Trophoblast cell (in vitro differentiated cells and primary cell): ENCODE data around the gene TMF1.

Experiments
- DNase-seq, 2 donors: peaks; one replicate each; pipeline ENCODE4 v3.0.0-alpha.2; 2016
- H2AFZ ChIP-seq: 2 replicates; pipeline ENCODE4 v1.6.1; 2013; ENCODE audit warnings: low read length, moderate library complexity, mild to moderate bottlenecking; ENCODE audit not compliant: insufficient read depth, poor library complexity
- H2AK5ac ChIP-seq: 2 replicates; pipeline ENCODE4 v1.6.1; 2013; ENCODE audit warnings: mild to moderate bottlenecking, low read length
- H2BK120ac ChIP-seq: 2 replicates; pipeline ENCODE4 v1.6.1; 2013; ENCODE audit warnings: low read length, mild to moderate bottlenecking, moderate library complexity; ENCODE audit not compliant: insufficient read depth, poor library complexity
- H2BK12ac ChIP-seq: 2 replicates; pipeline ENCODE4 v1.6.1; 2013; ENCODE audit warnings: mild to moderate bottlenecking, low read length, moderate library complexity
- H2BK5ac ChIP-seq: 2 replicates; pipeline ENCODE4 v1.6.1; 2013; ENCODE audit warnings: low read length, low read depth, moderate library complexity, mild to moderate bottlenecking; ENCODE audit not compliant: poor library complexity
- H3K14ac ChIP-seq: 2 replicates; pipeline ENCODE4 v1.6.1; 2013; ENCODE audit warnings: mild to moderate bottlenecking, low read length
- H3K18ac ChIP-seq: 2 replicates; pipeline ENCODE4 v1.6.1; 2013; ENCODE audit warnings: mild to moderate bottlenecking, low read length
- H3K23ac ChIP-seq: 2 replicates; pipeline ENCODE4 v1.6.1; 2013; ENCODE audit warnings: low read length
- H3K27ac ChIP-seq: 2 replicates; pipeline ENCODE4 v1.5.1; 2013; ENCODE audit warnings: low read depth, mild to moderate bottlenecking, inconsistent platforms, low read length, moderate library complexity
- H3K27me3 ChIP-seq: 2 replicates; pipeline ENCODE4 v1.6.1; 2013; ENCODE audit warnings: inconsistent platforms, mild to moderate bottlenecking, low read length, moderate library complexity; ENCODE audit not compliant: insufficient read depth
- H3K36me3 ChIP-seq, 2 experiments: 1 replicate in 1 of 2; 2 replicates in 1 of 2; pipeline ENCODE4 v1.6.1; 2013; ENCODE audit warnings: low read length in 2 of 2, mild to moderate bottlenecking in 2 of 2, moderate library complexity in 1 of 2; ENCODE audit not compliant: insufficient read depth in 2 of 2, control insufficient read depth in 1 of 2
- H3K4ac ChIP-seq: 2 replicates; pipeline ENCODE4 v1.6.1; 2013; ENCODE audit warnings: low read depth, mild to moderate bottlenecking, low read length, moderate library complexity
- H3K4me1 ChIP-seq, 2 experiments: 1 replicate in 1 of 2; 2 replicates in 1 of 2; pipeline ENCODE4 v1.6.1; 2013; ENCODE audit warnings: low read length in 2 of 2, mild to moderate bottlenecking in 2 of 2, moderate library complexity in 1 of 2; ENCODE audit not compliant: insufficient read depth in 2 of 2, control insufficient read depth in 1 of 2
- H3K4me2 ChIP-seq: 2 replicates; pipeline ENCODE4 v1.6.1; 2013; ENCODE audit warnings: inconsistent platforms, mild to moderate bottlenecking, low read length, moderate library complexity
- H3K4me3 ChIP-seq: 2 replicates; pipeline ENCODE4 v1.5.1; 2013; ENCODE audit warnings: mild to moderate bottlenecking, low read depth, low read length, inconsistent platforms
- H3K79me1 ChIP-seq: one replicate; pipeline ENCODE4 v1.6.1; 2013; ENCODE audit warnings: low read length
- H3K79me2 ChIP-seq: 2 replicates; pipeline ENCODE4 v1.6.1; 2013; ENCODE audit warnings: low read length, mild to moderate bottlenecking; ENCODE audit not compliant: control insufficient read depth, insufficient read depth, poor library complexity
- H3K9ac ChIP-seq: 2 replicates; pipeline ENCODE4 v1.6.1; 2013; ENCODE audit warnings: mild to moderate bottlenecking, low read length
- H3K9me3 ChIP-seq: 2 replicates; pipeline ENCODE4 v1.6.1; 2013; ENCODE audit warnings: low read depth, mild to moderate bottlenecking, control low read depth, inconsistent platforms, low read length; ENCODE audit not compliant: insufficient read depth
- H4K12ac ChIP-seq: 2 replicates; pipeline ENCODE4 v1.6.1; 2013; ENCODE audit warnings: low read depth, mild to moderate bottlenecking, low read length, moderate library complexity
- H4K8ac ChIP-seq: 2 replicates; pipeline ENCODE4 v1.6.1; 2013; ENCODE audit warnings: low read depth, mild to moderate bottlenecking, low read length, moderate library complexity
- H4K91ac ChIP-seq: one replicate; pipeline ENCODE4 v1.6.1; 2013; ENCODE audit warnings: low read depth, mild to moderate bottlenecking, low read length, moderate library complexity
- WGBS: extraction: QIAGEN DNeasy Blood & Tissue Kit; methylation state at CpG from one replicate; pipeline ENCODE4 v1.1.7; 2013; ENCODE audit warnings: missing lambda C conversion rate; ENCODE audit not compliant: insufficient read length, insufficient coverage; ENCODE audit errors: extremely low coverage; 5-methylcytosine and 5-hydroxymethylcytosine counted together

Gene TMF1

GRCh38 chr3:69008980-69009379, 43.2 kb downstream of the TMF1 start:
- Histone ChIP-seq H3K9me3 (no peaks in the 10 kb centered on the region), H3K4me3 (no peak overlapping the region), H3K4me2 (no peak overlapping the region), H3K23ac (no peak overlapping the region), H3K14ac (no peak overlapping the region), H3K4me1 (peaks cover 6 to 8% of the 10 kb centered on the region in 2 experiments), H2BK120ac (no peak overlapping the region), H3K36me3 (peaks cover 5 to 13% of the 10 kb centered on the region in 2 experiments), H3K18ac (no peak overlapping the region), H4K8ac (no peak overlapping the region), H3K4ac (no peak overlapping the region), H2AK5ac (no peak overlapping the region), H3K27ac (no peak overlapping the region), H3K79me2 (peaks cover 10% of the 10 kb centered on the region), H4K12ac (no peak overlapping the region), H2AFZ (no peak overlapping the region), H3K79me1 (peaks cover 13% of the 10 kb centered on the region), H3K27me3 (no peaks in the 10 kb centered on the region), H3K9ac (no peak overlapping the region), H2BK5ac (no peak overlapping the region), H2BK12ac (no peak overlapping the region), H4K91ac (no peak overlapping the region)
- DNase-seq, result no peak
- WGBS, result no CpG with 5 or more reads among the region's 2 CpGs

- no peaks in the 10 kb centered on the region for H3K27me3 ChIP-seq
- no peaks in the 10 kb centered on the region for H3K4me1 ChIP-seq
- H3K79me2 ChIP-seq, result no peaks in the 10 kb centered on the region
- no peaks in the 10 kb centered on the region for H3K79me1 ChIP-seq
- H4K91ac ChIP-seq, result no peak overlapping the region
- H2BK5ac ChIP-seq, result no peak overlapping the region
- H2AFZ ChIP-seq, result no peak overlapping the region
- no peak for DNase-seq
- no peak overlapping the region for H4K8ac ChIP-seq
- no peaks in the 10 kb centered on the region for H3K9me3 ChIP-seq
- no CpG with 5 or more reads among the region's 5 CpGs for WGBS
- peaks cover 11 to 17% of the 10 kb centered on the region in 2 experiments for H3K36me3 ChIP-seq
- no peak overlapping the region for H3K4ac ChIP-seq
- no peak overlapping the region for H3K14ac ChIP-seq
- no peak overlapping the region for H3K18ac ChIP-seq
- no peak overlapping the region for H4K12ac ChIP-seq
- no peak overlapping the region for H2BK120ac ChIP-seq
- no peak overlapping the region for H2BK12ac ChIP-seq
- no peak overlapping the region for H3K27ac ChIP-seq
- no peak overlapping the region for H3K9ac ChIP-seq
- H3K23ac ChIP-seq, result no peak overlapping the region
- no peak overlapping the region for H3K4me3 ChIP-seq
- H2AK5ac ChIP-seq, result no peak overlapping the region
- no peak overlapping the region for H3K4me2 ChIP-seq
Measured at GRCh38 chr3:69005791-69006482, 46.2 kb downstream of the TMF1 start.

GRCh38 chr3:69005071-69005790, 46.9 kb downstream of the TMF1 start:
- Histone ChIP-seq H3K27ac (no peak overlapping the region), H3K18ac (no peak overlapping the region), H3K36me3 (peaks cover 11 to 17% of the 10 kb centered on the region in 2 experiments), H3K79me2 (no peaks in the 10 kb centered on the region), H3K4me3 (no peak overlapping the region), H3K23ac (no peak overlapping the region), H4K91ac (no peak overlapping the region), H2BK5ac (no peak overlapping the region), H3K9ac (no peak overlapping the region), H2AK5ac (no peak overlapping the region), H2BK120ac (no peak overlapping the region), H3K27me3 (no peaks in the 10 kb centered on the region), H3K14ac (no peak overlapping the region), H2BK12ac (no peak overlapping the region), H3K4me2 (no peak overlapping the region), H3K4ac (no peak overlapping the region), H3K9me3 (no peaks in the 10 kb centered on the region), H2AFZ (no peak overlapping the region), H3K4me1 (no peaks in the 10 kb centered on the region), H3K79me1 (no peaks in the 10 kb centered on the region), H4K8ac (no peak overlapping the region), H4K12ac (no peak overlapping the region)
- no peak for DNase-seq
- whole genome bisulfite sequencing, result no CpG with 5 or more reads among the region's 6 CpGs

- H3K4me2 ChIP-seq, result no peak overlapping the region
- no peak for DNase-seq
- H2AFZ ChIP-seq, result no peak overlapping the region
- H3K79me2 ChIP-seq, result no peaks in the 10 kb centered on the region
- no peak overlapping the region for H2BK120ac ChIP-seq
- H3K27me3 ChIP-seq, result no peaks in the 10 kb centered on the region
- H3K9ac ChIP-seq, result no peak overlapping the region
- H3K4me1 ChIP-seq, result no peaks in the 10 kb centered on the region
- H2BK5ac ChIP-seq, result no peak overlapping the region
- H3K79me1 ChIP-seq, result no peaks in the 10 kb centered on the region
- H3K9me3 ChIP-seq, result no peaks in the 10 kb centered on the region
- H4K91ac ChIP-seq, result no peak overlapping the region
- no peak overlapping the region for H3K14ac ChIP-seq
- H3K4ac ChIP-seq, result no peak overlapping the region
- no peak overlapping the region for H3K23ac ChIP-seq
- H4K8ac ChIP-seq, result no peak overlapping the region
- no peak overlapping the region for H3K18ac ChIP-seq
- H2BK12ac ChIP-seq, result no peak overlapping the region
- no peak overlapping the region for H3K4me3 ChIP-seq
- H3K27ac ChIP-seq, result no peak overlapping the region
- H2AK5ac ChIP-seq, result no peak overlapping the region
- H4K12ac ChIP-seq, result no peak overlapping the region
- H3K36me3 ChIP-seq, result peaks cover 13 to 21% of the 10 kb centered on the region in 2 experiments
- WGBS, result no CpG with 5 or more reads among the region's 9 CpGs
Measured at GRCh38 chr3:69004138-69004537, 48.0 kb downstream of the TMF1 start.
